ENCODE results near the gene CNTROB. TPM values are rescaled to one million over a fixed set of nuclear protein-coding genes. Genes with fewer than 3 reads are reported as not detected.

CNTROB gene
- total RNA-seq, 1 experiment from 2014 or later, result 62.3 TPM

- no peak overlapping the region for H3K4me2 ChIP-seq
- no peaks in the 10 kb centered on the region for H3K9me3 ChIP-seq (ENCODE audit: insufficient read depth, low read depth)
- ChIA-PET POLR2A (ENCODE audit: unreplicated experiment) (no interaction called here), CTCF (no interaction called here)
- H2AFZ ChIP-seq, result no peak overlapping the region
- intact Hi-C loops (cut with micrococcal nuclease; ENCODE audit: unreplicated experiment), result no loop called here
- TSS peak; percentile 16 for BruUV-seq (replicated peaks)
- H3F3A ChIP-seq (ENCODE audit: insufficient read depth, low read depth), result no peaks in the 10 kb centered on the region
- DNase-seq, result peak in 1 of 2 experiments; percentile 14
- H3K27ac ChIP-seq, result no peak overlapping the region
- H3K4me1 ChIP-seq (replicated peaks; ENCODE audit: insufficient read depth), result no peaks in the 10 kb centered on the region
- H3K36me3 ChIP-seq (ENCODE audit: low read depth), result no peaks in the 10 kb centered on the region
- no peak for TF ChIP-seq EZH2 (IDR thresholded peaks at IDR 0.05; ENCODE audit: low read depth)
- no peak for TF ChIP-seq CTCF (conservative IDR thresholded peaks at IDR 0.05)
- no peaks in the 10 kb centered on the region for H3K79me2 ChIP-seq (ENCODE audit: low read depth)
- no peaks in the 10 kb centered on the region for H4K20me1 ChIP-seq (ENCODE audit: insufficient read depth)
- no peaks in the 10 kb centered on the region for H3K27me3 ChIP-seq (ENCODE audit: insufficient read depth, low read depth)
- no peaks in the 10 kb centered on the region for H3K9me2 ChIP-seq (ENCODE audit: insufficient read depth)
- no peak overlapping the region for H3K4me3 ChIP-seq
Measured at GRCh38 chr17:7903154-7904103, 28.6 kb upstream of the CNTROB start.

- H3K27ac ChIP-seq, result no peak overlapping the region
- TF ChIP-seq EZH2 (IDR thresholded peaks at IDR 0.05; ENCODE audit: low read depth) (no peak), CTCF (conservative IDR thresholded peaks at IDR 0.05) (no peak)
- no peaks in the 10 kb centered on the region for H3K36me3 ChIP-seq (ENCODE audit: low read depth)
- no peak overlapping the region for H3K4me2 ChIP-seq
- H3K9me3 ChIP-seq (ENCODE audit: insufficient read depth, low read depth), result no peaks in the 10 kb centered on the region
- H3K9me2 ChIP-seq (ENCODE audit: insufficient read depth), result no peaks in the 10 kb centered on the region
- no TSS peak for BruUV-seq (replicated peaks)
- H3F3A ChIP-seq (ENCODE audit: insufficient read depth, low read depth), result peaks cover 3% of the 10 kb centered on the region; the same call in 1 of the 2 replicates
- POLR2A ChIA-PET (ENCODE audit: unreplicated experiment), result no interaction called here
- DNase-seq, result no peak
- intact Hi-C loops (cut with micrococcal nuclease; ENCODE audit: unreplicated experiment), result no loop called here
- H3K79me2 ChIP-seq (ENCODE audit: low read depth), result no peaks in the 10 kb centered on the region
- H3K27me3 ChIP-seq (ENCODE audit: insufficient read depth, low read depth), result no peaks in the 10 kb centered on the region
- H3K4me3 ChIP-seq, result no peak overlapping the region
- H4K20me1 ChIP-seq (ENCODE audit: insufficient read depth), result no peaks in the 10 kb centered on the region
- no peak overlapping the region for H2AFZ ChIP-seq
- CTCF ChIA-PET, result no interaction called here
- no peaks in the 10 kb centered on the region for H3K4me1 ChIP-seq (replicated peaks; ENCODE audit: insufficient read depth)
Measured at GRCh38 chr17:7909089-7909488, 22.9 kb upstream of the CNTROB start.

GRCh38 chr17:7910281-7910680 lies 21.7 kb upstream of the CNTROB start:
- Histone ChIP-seq H3K4me1 (replicated peaks; ENCODE audit: insufficient read depth) (no peaks in the 10 kb centered on the region), H4K20me1 (ENCODE audit: insufficient read depth) (no peaks in the 10 kb centered on the region), H3F3A (ENCODE audit: insufficient read depth, low read depth) (peaks cover 14% of the 10 kb centered on the region; the same call in 1 of the 2 replicates), H3K27me3 (ENCODE audit: insufficient read depth, low read depth) (no peaks in the 10 kb centered on the region), H3K9me3 (ENCODE audit: insufficient read depth, low read depth) (no peaks in the 10 kb centered on the region), H3K79me2 (ENCODE audit: low read depth) (no peaks in the 10 kb centered on the region), H3K9me2 (ENCODE audit: insufficient read depth) (no peaks in the 10 kb centered on the region), H3K36me3 (ENCODE audit: low read depth) (no peaks in the 10 kb centered on the region), H3K4me3 (no peak overlapping the region), H3K27ac (no peak overlapping the region), H3K4me2 (no peak overlapping the region), H2AFZ (no peak overlapping the region)
- DNase-seq, result no peak
- no TSS peak for BruUV-seq (replicated peaks)
- CTCF ChIA-PET, result no interaction called here
- POLR2A ChIA-PET (ENCODE audit: unreplicated experiment), result interaction anchor here (0.6 kb wide), 1 partner anchor 249 kb away, joined by 4 read pairs; no protein-coding TSS in a partner anchor
- intact Hi-C loops (cut with micrococcal nuclease; ENCODE audit: unreplicated experiment), result loop anchor here (5.0 kb wide), 1 partner anchor 48 kb away; no protein-coding TSS in a partner anchor
- TF ChIP-seq CTCF (conservative IDR thresholded peaks at IDR 0.05) (no peak), EZH2 (IDR thresholded peaks at IDR 0.05; ENCODE audit: low read depth) (no peak)
